ENCODE results near the gene GLI1.
A peak's percentile ranks its signal among the peaks of the same experiment; 100 is the strongest.

The GLI1 gene

GRCh38 chr12:57461276-57461916 is 1.8 kb downstream of the GLI1 start:
- peak; percentile 86 for DNase-seq (ENCODE audit: low spot score)

GRCh38 chr12:57461917-57462250 is 2.3 kb downstream of the GLI1 start:
- no peak for DNase-seq (ENCODE audit: low spot score)

GRCh38 chr12:57462251-57462911 is 2.8 kb downstream of the GLI1 start:
- DNase-seq (ENCODE audit: low spot score) = peak; percentile 95

GRCh38 chr12:57462912-57463253 is 3.3 kb downstream of the GLI1 start:
- DNase-seq (ENCODE audit: low spot score) = no peak

GRCh38 chr12:57464569-57464968 is 5.0 kb downstream of the GLI1 start:
- no peak for DNase-seq (ENCODE audit: low spot score)

GRCh38 chr12:57465030-57465746 is 5.6 kb downstream of the GLI1 start:
- no peak for DNase-seq (ENCODE audit: low spot score)

- no peak for DNase-seq (ENCODE audit: low spot score)
Measured at GRCh38 chr12:57465747-57466505, 6.3 kb downstream of the GLI1 start.

GRCh38 chr12:57467212-57467874 is 7.8 kb downstream of the GLI1 start:
- no peak for DNase-seq (ENCODE audit: low spot score)

- no peak for DNase-seq (ENCODE audit: low spot score)
Measured at GRCh38 chr12:57467915-57468314, 8.3 kb downstream of the GLI1 start.

- no peak for DNase-seq (ENCODE audit: low spot score)
Measured at GRCh38 chr12:57469296-57470164, 9.9 kb downstream of the GLI1 start.

GRCh38 chr12:57470286-57470969 is 10.8 kb downstream of the GLI1 start:
- no peak for DNase-seq (ENCODE audit: low spot score)

- DNase-seq (ENCODE audit: low spot score) = no peak
Measured at GRCh38 chr12:57470970-57471656, 11.5 kb downstream of the GLI1 start.

- DNase-seq (ENCODE audit: low spot score) = no peak
Measured at GRCh38 chr12:57471661-57472060, 12.1 kb downstream of the GLI1 start.

- no peak for DNase-seq (ENCODE audit: low spot score)
Measured at GRCh38 chr12:57472391-57472790, 12.8 kb downstream of the GLI1 start.

- DNase-seq (ENCODE audit: low spot score) = no peak
Measured at GRCh38 chr12:57473392-57473791, 13.8 kb downstream of the GLI1 start.

- DNase-seq (ENCODE audit: low spot score) = no peak
Measured at GRCh38 chr12:57473886-57474285, 14.3 kb downstream of the GLI1 start.

- DNase-seq (ENCODE audit: low spot score) = no peak
Measured at GRCh38 chr12:57474430-57474829, 14.8 kb downstream of the GLI1 start.

- peak; percentile 84 for DNase-seq (ENCODE audit: low spot score)
Measured at GRCh38 chr12:57474862-57475261, 15.3 kb downstream of the GLI1 start.

- DNase-seq (ENCODE audit: low spot score) = no peak
Measured at GRCh38 chr12:57475271-57476161, 15.9 kb downstream of the GLI1 start.

Measured in cerebellar cortex (tissue), 1 donor.